HCT116 (cell line): Measurements from ENCODE around the gene ZNF555. TPM values are rescaled to one million over a fixed set of nuclear protein-coding genes. Genes with fewer than 3 reads are reported as not detected.

Source experiments
- ATAC-seq: fragments of 200-7000 bp; cut with Tn5 transposase; 2 replicates; pipeline ENCODE4 v1.9.1; 2020; ENCODE audit warnings: mild to moderate bottlenecking, moderate library complexity
- BruUV-seq: library from RNA; stranded (reverse); fragments of 400-500 nt; replicated peaks from 2 replicates; lab custom pipeline; 2021; lab: Mats Ljungman, UMichigan
- CTCF ChIA-PET: fragments of 300-600 bp; sonication (Branson Sonifier 250); formaldehyde crosslinking; loops from one replicate; lab custom pipeline; 2021; ENCODE audit warnings: antibody characterized with exemption; lab: Charles Lee
- POLR2A ChIA-PET: fragments of 300-600, 350-600 bp; sonication (Branson Sonifier 250); formaldehyde crosslinking; loops from one replicate; lab custom pipeline; 2021; ENCODE audit warnings: antibody characterized with exemption; lab: Charles Lee
- RAD21 ChIA-PET, 2 experiments: fragments of 300-600 bp; sonication (Branson Sonifier 250); formaldehyde crosslinking; loops; one replicate each; lab custom pipeline; 2023; ENCODE audit warnings: low total read pairs in 2 of 2; ENCODE audit not compliant: uncharacterized antibody in 2 of 2, unreplicated experiment in 2 of 2, low non-redundant PET in 1 of 2; lab: Charles Lee
- DNase-seq: peaks from one replicate; pipeline ENCODE4 v3.0.0-alpha.2; 2010; ENCODE audit warnings: low read depth, low spot score
- H2AFZ ChIP-seq: fragments of 200-600 bp; shearing (Covaris generic), sonication (generic); 2 replicates; pipeline ENCODE4 v1.6.1; 2017; ENCODE audit warnings: low read depth, mixed run types, mixed read lengths, antibody characterized with exemption, low read length; ENCODE audit not compliant: poor library complexity, severe bottlenecking
- H3K27ac ChIP-seq: 2 replicates; pipeline ENCODE4 v1.5.1; 2012; ENCODE audit warnings: low read depth, low read length
- H3K27me3 ChIP-seq: fragments of 200-600 bp; sonication (generic); 2 replicates; pipeline ENCODE4 v1.6.1; 2016; ENCODE audit warnings: mixed run types, low read length, mixed read lengths; ENCODE audit not compliant: insufficient read depth
- H3K36me3 ChIP-seq, 2 experiments: fragments of 200-500 bp in 1 of 2; fragments of 200-600 bp in 1 of 2; sonication (Bioruptor generic) in 1 of 2; sonication (generic) in 1 of 2; 2 replicates each; pipeline versions ENCODE4 v1.5.1 to v1.6.1; 2014 to 2016; ENCODE audit warnings: low read length in 2 of 2, inconsistent platforms in 1 of 2, mixed read lengths in 1 of 2, mixed run types in 1 of 2; ENCODE audit not compliant: insufficient read depth in 2 of 2, control insufficient read depth in 1 of 2
- H3K4me1 ChIP-seq, 2 experiments: fragments of 200-600 bp in 1 of 2; sonication (generic) in 1 of 2; 2 replicates each; pipeline versions ENCODE4 v1.5.1 to v1.6.1; 2012 to 2017; ENCODE audit warnings: low read length in 2 of 2, inconsistent platforms in 1 of 2, mild to moderate bottlenecking in 1 of 2, mixed read lengths in 1 of 2, mixed run types in 1 of 2, moderate library complexity in 1 of 2; ENCODE audit not compliant: insufficient read depth in 2 of 2, control insufficient read depth in 1 of 2
- H3K4me2 ChIP-seq: fragments of 200-600 bp; sonication (generic); 2 replicates; pipeline ENCODE4 v1.6.1; 2017; ENCODE audit warnings: mixed run types, low read length, mixed read lengths
- H3K4me3 ChIP-seq, 2 experiments: fragments of 200-600 bp in 1 of 2; sonication (generic) in 1 of 2; replicated peaks in 1 of 2; 2 replicates each; pipeline ENCODE4 v1.5.1; 2011 to 2016; ENCODE audit warnings: low read length in 2 of 2, control low read depth in 1 of 2, low read depth in 1 of 2, mild to moderate bottlenecking in 1 of 2, mixed read lengths in 1 of 2, mixed run types in 1 of 2
- H3K79me2 ChIP-seq: fragments of 200-600 bp; sonication (generic); 2 replicates; pipeline ENCODE4 v1.6.1; 2017; ENCODE audit warnings: mild to moderate bottlenecking, mixed run types, low read length, moderate library complexity, mixed read lengths; ENCODE audit not compliant: insufficient read depth
- H3K9ac ChIP-seq: fragments of 200-600 bp; sonication (generic); 2 replicates; pipeline ENCODE4 v1.6.1; 2016; ENCODE audit warnings: low read length, mixed read lengths
- H3K9me2 ChIP-seq: fragments of 200-600 bp; sonication (generic), shearing (Covaris generic); 2 replicates; pipeline ENCODE4 v1.6.1; 2017; ENCODE audit warnings: mixed run types, mild to moderate bottlenecking, moderate library complexity; ENCODE audit not compliant: insufficient read depth
- H3K9me3 ChIP-seq, 2 experiments: fragments of 200-500 bp in 1 of 2; fragments of 200-600 bp in 1 of 2; sonication (Bioruptor generic) in 1 of 2; sonication (generic) in 1 of 2; 2 replicates each; pipeline ENCODE4 v1.6.1; 2014 to 2017; ENCODE audit warnings: low read length in 2 of 2, mixed read lengths in 2 of 2, inconsistent platforms in 1 of 2, low read depth in 1 of 2, mild to moderate bottlenecking in 1 of 2, mixed run types in 1 of 2, moderate library complexity in 1 of 2; ENCODE audit not compliant: control insufficient read depth in 1 of 2, insufficient read depth in 1 of 2
- H4K20me1 ChIP-seq: fragments of 200-600 bp; sonication (generic), shearing (Covaris generic); 2 replicates; pipeline ENCODE4 v1.6.1; 2017; ENCODE audit warnings: mixed run types, mild to moderate bottlenecking, moderate library complexity; ENCODE audit not compliant: insufficient read depth
- JUND ChIP-seq: IDR thresholded peaks from 2 replicates; pipeline ENCODE4 v1.6.1; 2012
- MAX ChIP-seq: IDR thresholded peaks from 2 replicates; pipeline ENCODE4 v1.6.1; 2012
- POLR2AphosphoS5 ChIP-seq: IDR thresholded peaks from 2 replicates; pipeline ENCODE4 v1.6.1; 2011; ENCODE audit warnings: mild to moderate bottlenecking, low read depth, low read length, moderate library complexity
- YY1 ChIP-seq: IDR thresholded peaks from 2 replicates; pipeline ENCODE4 v1.6.1; 2011; ENCODE audit warnings: low read length, low read depth, moderate library complexity, mild to moderate bottlenecking; ENCODE audit not compliant: insufficient replicate concordance; ENCODE audit errors: extremely low read depth
- ZFX ChIP-seq: fragments of 450-650 bp; IDR thresholded peaks from 2 replicates; pipeline ENCODE4 v1.6.1; 2017
- intact Hi-C: fragments of 100-400 bp; cut with micrococcal nuclease; formaldehyde crosslinking; loops from 2 replicates; pipeline ENCODE4 v1.10.0; 2022
- total RNA-seq: library from RNA; stranded (reverse); gene quantifications from one replicate; pipeline ENCODE4 v1.2.1, GENCODE V29; 2021; ENCODE audit not compliant: unreplicated experiment
- TF ChIP-seq, protein P1 (sequence below): IDR thresholded peaks from 2 replicates; pipeline ENCODE4 v1.6.1; 2012
- TF ChIP-seq, protein P2 (sequence below): IDR thresholded peaks from 2 replicates; pipeline ENCODE4 v1.6.1; 2011; ENCODE audit warnings: mild to moderate bottlenecking, low read length, moderate library complexity; ENCODE audit not compliant: insufficient replicate concordance; ENCODE audit errors: extremely low read depth
- TF ChIP-seq, protein P3 (sequence below): IDR thresholded peaks from 2 replicates; pipeline ENCODE4 v1.6.1; 2012; ENCODE audit warnings: low read depth

Gene ZNF555
- total RNA-seq, 1 experiment from 2014 or later: 4.5 TPM

DNA sequence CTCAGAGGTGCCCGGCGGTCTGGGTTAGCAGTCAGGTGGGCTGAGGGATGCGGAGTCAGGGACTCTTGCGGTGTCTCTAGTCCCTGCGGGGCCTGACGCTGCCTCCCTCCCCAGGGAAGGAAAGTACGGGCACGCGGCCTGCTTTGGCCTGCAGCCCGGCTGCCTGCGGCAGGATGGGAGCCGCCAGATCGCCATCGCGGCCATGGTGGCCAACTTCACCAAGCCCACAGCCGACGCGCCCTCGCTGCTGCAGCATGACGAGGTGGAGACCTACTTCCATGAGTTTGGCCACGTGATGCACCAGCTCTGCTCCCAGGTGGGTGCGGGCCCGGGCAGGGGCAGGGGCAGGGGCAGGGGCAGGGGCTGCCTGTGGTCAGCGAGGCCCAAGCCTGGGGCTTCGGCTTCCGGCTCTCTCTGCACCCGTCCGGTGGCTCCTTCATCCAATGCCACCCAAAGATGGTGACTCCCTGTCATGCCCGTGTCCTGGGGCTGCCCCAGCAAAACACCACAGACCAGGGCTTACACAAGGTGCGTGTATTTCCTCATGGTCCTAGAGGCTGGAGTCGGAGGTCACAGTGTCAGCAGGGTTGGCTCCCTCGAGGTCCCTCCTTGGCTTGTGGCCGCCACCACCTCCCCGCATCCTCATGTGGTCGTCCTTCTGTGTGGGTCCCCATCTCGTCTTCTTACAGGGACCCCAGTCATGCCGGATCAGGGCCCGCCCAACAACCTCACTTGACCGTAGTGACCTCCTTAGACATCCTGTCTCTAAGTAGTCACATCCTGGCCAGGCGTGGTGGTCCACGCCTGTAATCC, 32.9 kb upstream of the ZNF555 start:
- no peak overlapping the region for H3K27ac ChIP-seq
- H3K79me2 ChIP-seq: peaks cover 9% of the 10 kb centered on the region; the same call in 1 of the 2 replicates
- peaks cover 22 to 44% of the 10 kb centered on the region in 2 experiments; a peak in 3 of 4 replicates for H3K36me3 ChIP-seq
- no peaks in the 10 kb centered on the region for H3K4me1 ChIP-seq
- DNase-seq (no peak), ATAC-seq (no peak)
- H3K4me3 ChIP-seq: no peak overlapping the region
- H4K20me1 ChIP-seq: no peaks in the 10 kb centered on the region
- no TSS peak for BruUV-seq
- no peaks in the 10 kb centered on the region for H3K9me3 ChIP-seq
- no peaks in the 10 kb centered on the region for H3K9me2 ChIP-seq
- ChIA-PET POLR2A (no interaction called here), CTCF (no interaction called here), RAD21 (no interaction called here)
- no peaks in the 10 kb centered on the region for H3K27me3 ChIP-seq
- intact Hi-C loops: no loop called here
- no peak overlapping the region for H3K9ac ChIP-seq
- no peak overlapping the region for H2AFZ ChIP-seq
- TF ChIP-seq, protein P1, sequence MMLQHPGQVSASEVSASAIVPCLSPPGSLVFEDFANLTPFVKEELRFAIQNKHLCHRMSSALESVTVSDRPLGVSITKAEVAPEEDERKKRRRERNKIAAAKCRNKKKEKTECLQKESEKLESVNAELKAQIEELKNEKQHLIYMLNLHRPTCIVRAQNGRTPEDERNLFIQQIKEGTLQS: no peak
- TF ChIP-seq YY1: no peak
- TF ChIP-seq JUND: no peak
- TF ChIP-seq POLR2AphosphoS5: no peak
- TF ChIP-seq, protein P2, sequence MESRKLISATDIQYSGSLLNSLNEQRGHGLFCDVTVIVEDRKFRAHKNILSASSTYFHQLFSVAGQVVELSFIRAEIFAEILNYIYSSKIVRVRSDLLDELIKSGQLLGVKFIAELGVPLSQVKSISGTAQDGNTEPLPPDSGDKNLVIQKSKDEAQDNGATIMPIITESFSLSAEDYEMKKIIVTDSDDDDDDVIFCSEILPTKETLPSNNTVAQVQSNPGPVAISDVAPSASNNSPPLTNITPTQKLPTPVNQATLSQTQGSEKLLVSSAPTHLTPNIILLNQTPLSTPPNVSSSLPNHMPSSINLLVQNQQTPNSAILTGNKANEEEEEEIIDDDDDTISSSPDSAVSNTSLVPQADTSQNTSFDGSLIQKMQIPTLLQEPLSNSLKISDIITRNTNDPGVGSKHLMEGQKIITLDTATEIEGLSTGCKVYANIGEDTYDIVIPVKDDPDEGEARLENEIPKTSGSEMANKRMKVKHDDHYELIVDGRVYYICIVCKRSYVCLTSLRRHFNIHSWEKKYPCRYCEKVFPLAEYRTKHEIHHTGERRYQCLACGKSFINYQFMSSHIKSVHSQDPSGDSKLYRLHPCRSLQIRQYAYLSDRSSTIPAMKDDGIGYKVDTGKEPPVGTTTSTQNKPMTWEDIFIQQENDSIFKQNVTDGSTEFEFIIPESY: no peak
- no peak for TF ChIP-seq MAX
- TF ChIP-seq, protein P3, sequence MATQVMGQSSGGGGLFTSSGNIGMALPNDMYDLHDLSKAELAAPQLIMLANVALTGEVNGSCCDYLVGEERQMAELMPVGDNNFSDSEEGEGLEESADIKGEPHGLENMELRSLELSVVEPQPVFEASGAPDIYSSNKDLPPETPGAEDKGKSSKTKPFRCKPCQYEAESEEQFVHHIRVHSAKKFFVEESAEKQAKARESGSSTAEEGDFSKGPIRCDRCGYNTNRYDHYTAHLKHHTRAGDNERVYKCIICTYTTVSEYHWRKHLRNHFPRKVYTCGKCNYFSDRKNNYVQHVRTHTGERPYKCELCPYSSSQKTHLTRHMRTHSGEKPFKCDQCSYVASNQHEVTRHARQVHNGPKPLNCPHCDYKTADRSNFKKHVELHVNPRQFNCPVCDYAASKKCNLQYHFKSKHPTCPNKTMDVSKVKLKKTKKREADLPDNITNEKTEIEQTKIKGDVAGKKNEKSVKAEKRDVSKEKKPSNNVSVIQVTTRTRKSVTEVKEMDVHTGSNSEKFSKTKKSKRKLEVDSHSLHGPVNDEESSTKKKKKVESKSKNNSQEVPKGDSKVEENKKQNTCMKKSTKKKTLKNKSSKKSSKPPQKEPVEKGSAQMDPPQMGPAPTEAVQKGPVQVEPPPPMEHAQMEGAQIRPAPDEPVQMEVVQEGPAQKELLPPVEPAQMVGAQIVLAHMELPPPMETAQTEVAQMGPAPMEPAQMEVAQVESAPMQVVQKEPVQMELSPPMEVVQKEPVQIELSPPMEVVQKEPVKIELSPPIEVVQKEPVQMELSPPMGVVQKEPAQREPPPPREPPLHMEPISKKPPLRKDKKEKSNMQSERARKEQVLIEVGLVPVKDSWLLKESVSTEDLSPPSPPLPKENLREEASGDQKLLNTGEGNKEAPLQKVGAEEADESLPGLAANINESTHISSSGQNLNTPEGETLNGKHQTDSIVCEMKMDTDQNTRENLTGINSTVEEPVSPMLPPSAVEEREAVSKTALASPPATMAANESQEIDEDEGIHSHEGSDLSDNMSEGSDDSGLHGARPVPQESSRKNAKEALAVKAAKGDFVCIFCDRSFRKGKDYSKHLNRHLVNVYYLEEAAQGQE: no peak
- no peak for TF ChIP-seq ZFX
- H3K4me2 ChIP-seq: no peak overlapping the region
